Stimulated activated CD4-positive, alpha-beta T cell treated with anti-CD3 and anti-CD28 coated beads, Interleukin-1b, Interleukin-23, amount 100 ng/mL, for 1 hour (primary cell): ENCODE results near the gene PDGFRB.

Experiments used
- DNase-seq, 2 donors: peaks; one replicate each; pipeline ENCODE4 v3.0.0-alpha.2; 2020; ENCODE audit warnings: low read depth in 2 of 2

Gene PDGFRB

GRCh38 chr5:150082889-150083288 is 72.8 kb downstream of the PDGFRB start:
- DNase-seq, result no peak

GRCh38 chr5:150082374-150082773 is 73.3 kb downstream of the PDGFRB start:
- no peak for DNase-seq

GRCh38 chr5:150081541-150082283 is 73.9 kb downstream of the PDGFRB start:
- no peak for DNase-seq

- DNase-seq, result no peak
Measured at GRCh38 chr5:150080696-150081435, 74.8 kb downstream of the PDGFRB start.

GRCh38 chr5:150079909-150080461 is 75.7 kb downstream of the PDGFRB start:
- no peak for DNase-seq

GRCh38 chr5:150078802-150079689 is 76.6 kb downstream of the PDGFRB start:
- DNase-seq, result no peak

- no peak for DNase-seq
Measured at GRCh38 chr5:150077996-150078801, 77.4 kb downstream of the PDGFRB start.

- DNase-seq, result no peak
Measured at GRCh38 chr5:150077060-150077459, 78.6 kb downstream of the PDGFRB start.

GRCh38 chr5:150075806-150076205 is 79.8 kb downstream of the PDGFRB start:
- no peak for DNase-seq

- no peak for DNase-seq
Measured at GRCh38 chr5:150075233-150075632, 80.4 kb downstream of the PDGFRB start.

- no peak for DNase-seq
Measured at GRCh38 chr5:150073677-150074076, 82.0 kb downstream of the PDGFRB start.

GRCh38 chr5:150073086-150073625 is 82.5 kb downstream of the PDGFRB start:
- no peak for DNase-seq

GRCh38 chr5:150070821-150071220 is 84.8 kb downstream of the PDGFRB start:
- no peak for DNase-seq

- no peak for DNase-seq
Measured at GRCh38 chr5:150069672-150070627, 85.7 kb downstream of the PDGFRB start.

GRCh38 chr5:150068961-150069645 is 86.5 kb downstream of the PDGFRB start:
- DNase-seq, result no peak

- DNase-seq, result no peak
Measured at GRCh38 chr5:150068472-150068871, 87.2 kb downstream of the PDGFRB start.

- no peak for DNase-seq
Measured at GRCh38 chr5:150068071-150068470, 87.6 kb downstream of the PDGFRB start.

- DNase-seq, result no peak
Measured at GRCh38 chr5:150067405-150067960, 88.2 kb downstream of the PDGFRB start.
